H1 (cell line): ENCODE data around the gene MBD1. TPM values are rescaled to one million over a fixed set of nuclear protein-coding genes. Genes with fewer than 3 reads are reported as not detected.

ENCODE experiments used
- CTCF ChIA-PET: fragments of 300-600 bp; sonication (Branson Sonifier 250); formaldehyde crosslinking; loops from one replicate; lab custom pipeline; 2021; ENCODE audit not compliant: partially characterized antibody; lab: Charles Lee
- POLR2A ChIA-PET: fragments of 300-600 bp; sonication (Branson Sonifier 250); formaldehyde crosslinking; loops from one replicate; lab custom pipeline; 2021; ENCODE audit warnings: inconsistent platforms; ENCODE audit not compliant: partially characterized antibody; lab: Charles Lee
- DNase-seq, 2 experiments: peaks; one replicate each; pipeline versions ENCODE4 v3.0.0 to v3.0.0-alpha.2; 2010 to 2022; ENCODE audit warnings: low spot score in 2 of 2, low read depth in 1 of 2, mixed read lengths in 1 of 2
- FAIRE-seq: peaks from 2 replicates; lab custom pipeline; 2011; peaks lifted over from hg19 to GRCh38; lab: Jason Lieb, UNC
- H2AFZ ChIP-seq: 2 replicates; pipeline ENCODE4 v1.8.1; 2012; ENCODE audit warnings: low read length, inconsistent platforms
- H2AK5ac ChIP-seq: 2 replicates; pipeline ENCODE4 v1.6.1; 2013; ENCODE audit warnings: low read depth, low read length
- H2BK120ac ChIP-seq: replicated peaks from 2 replicates; pipeline ENCODE3; 2013; ENCODE audit warnings: low read depth, low read length, inconsistent platforms
- H2BK12ac ChIP-seq: 2 replicates; pipeline ENCODE4 v1.6.1; 2013; ENCODE audit warnings: low read depth, low read length
- H2BK15ac ChIP-seq: 2 replicates; pipeline ENCODE4 v1.6.1; 2013; ENCODE audit warnings: low read length
- H2BK20ac ChIP-seq: 2 replicates; pipeline ENCODE4 v1.6.1; 2013; ENCODE audit warnings: low read length
- H2BK5ac ChIP-seq: 2 replicates; pipeline ENCODE4 v1.6.1; 2013; ENCODE audit warnings: low read depth, low read length
- H3K14ac ChIP-seq: 2 replicates; pipeline ENCODE4 v1.6.1; 2013; ENCODE audit warnings: inconsistent platforms; ENCODE audit not compliant: insufficient read length
- H3K18ac ChIP-seq: 2 replicates; pipeline ENCODE4 v1.6.1; 2013; ENCODE audit warnings: low read length; ENCODE audit errors: extremely low read depth
- H3K23ac ChIP-seq: 2 replicates; pipeline ENCODE4 v1.6.1; 2013; ENCODE audit warnings: inconsistent platforms; ENCODE audit not compliant: insufficient read length
- H3K23me2 ChIP-seq: 2 replicates; pipeline ENCODE4 v1.6.1; 2013; ENCODE audit warnings: low read depth, low read length
- H3K27ac ChIP-seq: 2 replicates; pipeline ENCODE4 v1.6.1; 2011; ENCODE audit warnings: low read depth, low read length, inconsistent platforms
- H3K27me3 ChIP-seq, 4 experiments: replicated peaks in 1 of 4; 1 replicate in 1 of 4; 2 replicates in 3 of 4; pipeline versions ENCODE4 v1.6.1 to v1.8.1; 2011 to 2013; ENCODE audit warnings: low read length in 3 of 4, mild to moderate bottlenecking in 3 of 4, inconsistent platforms in 2 of 4, mixed read lengths in 2 of 4, moderate library complexity in 1 of 4; ENCODE audit not compliant: control insufficient read depth in 3 of 4, insufficient read depth in 3 of 4; ENCODE audit errors: extremely low read depth in 1 of 4
- H3K36me3 ChIP-seq, 4 experiments: 2 replicates each; pipeline versions ENCODE4 v1.6.1 to v1.8.1; 2011 to 2013; ENCODE audit warnings: mild to moderate bottlenecking in 4 of 4, low read length in 3 of 4, moderate library complexity in 2 of 4, control low read depth in 1 of 4, inconsistent platforms in 1 of 4; ENCODE audit not compliant: insufficient read depth in 4 of 4, control insufficient read depth in 2 of 4
- H3K4ac ChIP-seq: replicated peaks from 2 replicates; pipeline ENCODE3; 2013; ENCODE audit warnings: low read length, low read depth, mixed read lengths, inconsistent platforms; ENCODE audit not compliant: insufficient read length
- H3K4me1 ChIP-seq, 4 experiments: replicated peaks in 1 of 4; 1 replicate in 1 of 4; 2 replicates in 3 of 4; pipeline versions ENCODE4 v1.6.1 to v1.8.1; 2011 to 2013; ENCODE audit warnings: low read length in 3 of 4, inconsistent platforms in 2 of 4, mixed read lengths in 1 of 4; ENCODE audit not compliant: insufficient read depth in 4 of 4, control insufficient read depth in 3 of 4
- H3K4me2 ChIP-seq, 2 experiments: 2 replicates each; pipeline versions ENCODE4 v1.6.1 to v1.8.1; 2011 to 2013; ENCODE audit warnings: low read depth in 2 of 2, low read length in 2 of 2, control low read depth in 1 of 2, inconsistent platforms in 1 of 2, mild to moderate bottlenecking in 1 of 2; ENCODE audit not compliant: insufficient read depth in 1 of 2
- H3K4me3 ChIP-seq, 4 experiments: fragments of 200-600, 300-600 bp in 1 of 4; sonication (generic), shearing (Covaris generic), sonication (Bioruptor Twin) in 1 of 4; 2 replicates each; pipeline versions ENCODE4 v1.5.1 to v1.8.1; 2011 to 2016; ENCODE audit warnings: low read length in 4 of 4, low read depth in 3 of 4, control low read depth in 2 of 4, inconsistent platforms in 2 of 4, mild to moderate bottlenecking in 2 of 4, mixed read lengths in 1 of 4, moderate library complexity in 1 of 4; ENCODE audit not compliant: insufficient read depth in 2 of 4; ENCODE audit errors: extremely low read depth in 1 of 4
- H3K56ac ChIP-seq: replicated peaks from 2 replicates; pipeline ENCODE3; 2013; ENCODE audit warnings: low read depth, mild to moderate bottlenecking, mixed read lengths, low read length, inconsistent platforms; ENCODE audit not compliant: insufficient read length
- H3K79me1 ChIP-seq: 2 replicates; pipeline ENCODE4 v1.6.1; 2013; ENCODE audit warnings: low read depth, low read length, control low read depth
- H3K79me2 ChIP-seq, 2 experiments: 2 replicates each; pipeline versions ENCODE4 v1.6.1 to v1.8.1; 2012 to 2013; ENCODE audit warnings: low read length in 2 of 2, mild to moderate bottlenecking in 2 of 2, inconsistent platforms in 1 of 2; ENCODE audit not compliant: insufficient read depth in 2 of 2, control insufficient read depth in 1 of 2
- H3K9ac ChIP-seq, 4 experiments: replicated peaks in 1 of 4; 1 replicate in 1 of 4; 2 replicates in 3 of 4; pipeline versions ENCODE4 v1.6.1 to v1.8.1; 2011 to 2013; ENCODE audit warnings: low read depth in 3 of 4, low read length in 3 of 4, control low read depth in 2 of 4, mild to moderate bottlenecking in 2 of 4, moderate library complexity in 2 of 4, inconsistent platforms in 1 of 4; ENCODE audit errors: extremely low read depth in 1 of 4
- H3K9me3 ChIP-seq, 2 experiments: 2 replicates each; pipeline versions ENCODE4 v1.6.1 to v1.8.1; 2012 to 2013; ENCODE audit warnings: mild to moderate bottlenecking in 2 of 2, moderate library complexity in 2 of 2, control low read depth in 1 of 2, inconsistent platforms in 1 of 2, low read depth in 1 of 2, low read length in 1 of 2, mixed read lengths in 1 of 2; ENCODE audit not compliant: insufficient read depth in 2 of 2
- H4K20me1 ChIP-seq, 2 experiments: replicated peaks in 1 of 2; 2 replicates each; pipeline versions ENCODE3 to v1.8.1; 2011 to 2013; ENCODE audit warnings: inconsistent platforms in 2 of 2, low read length in 2 of 2, mild to moderate bottlenecking in 1 of 2; ENCODE audit not compliant: insufficient read depth in 2 of 2, control insufficient read depth in 1 of 2
- H4K5ac ChIP-seq: 2 replicates; pipeline ENCODE4 v1.6.1; 2013; ENCODE audit warnings: low read length, low read depth, mixed read lengths, inconsistent platforms; ENCODE audit not compliant: insufficient read length
- H4K8ac ChIP-seq: 2 replicates; pipeline ENCODE4 v1.8.0; 2013; ENCODE audit warnings: mild to moderate bottlenecking, moderate library complexity, low read length, inconsistent platforms; ENCODE audit not compliant: insufficient read depth; ENCODE audit errors: extremely low read depth
- H4K91ac ChIP-seq: replicated peaks from 2 replicates; pipeline ENCODE3; 2013; ENCODE audit warnings: low read length, mixed read lengths, inconsistent platforms; ENCODE audit not compliant: insufficient read length
- CEBPB ChIP-seq: IDR thresholded peaks from 2 replicates; pipeline ENCODE4 v1.6.1; 2012; ENCODE audit warnings: low read depth, low read length
- EP300 ChIP-seq, 2 experiments: IDR thresholded peaks; 1 replicate in 1 of 2; 2 replicates in 1 of 2; pipeline ENCODE4 v1.6.1; 2011 to 2012; ENCODE audit warnings: low read depth in 2 of 2, low read length in 2 of 2, mild to moderate bottlenecking in 2 of 2, borderline replicate concordance in 1 of 2, inconsistent platforms in 1 of 2, moderate library complexity in 1 of 2
- EZH2 ChIP-seq: fragments of 200-600 bp; sonication (generic); IDR thresholded peaks from 2 replicates; pipeline ENCODE4 v1.7.1; 2012; ENCODE audit warnings: low read depth, mild to moderate bottlenecking, moderate library complexity, low read length, inconsistent platforms; ENCODE audit not compliant: severe bottlenecking
- GTF2F1 ChIP-seq: IDR thresholded peaks from 2 replicates; pipeline ENCODE4 v1.6.1; 2012; ENCODE audit warnings: low read depth, low read length, improper control_type of control experiment, borderline replicate concordance
- JUN ChIP-seq: IDR thresholded peaks from 2 replicates; pipeline ENCODE4 v1.6.1; 2011; ENCODE audit warnings: low read depth, mild to moderate bottlenecking, improper control_type of control experiment, low read length
- KDM4A ChIP-seq: IDR thresholded peaks from one replicate; pipeline ENCODE4 v1.7.1; 2012; ENCODE audit warnings: low read depth, mild to moderate bottlenecking, moderate library complexity, low read length, inconsistent platforms; ENCODE audit not compliant: severe bottlenecking
- KDM5A ChIP-seq: fragments of 200-600 bp; IDR thresholded peaks from 2 replicates; pipeline ENCODE4 v1.7.1; 2012; ENCODE audit warnings: mild to moderate bottlenecking, low read length, inconsistent platforms, mixed read lengths
- RXRA ChIP-seq: IDR thresholded peaks from 2 replicates; pipeline ENCODE4 v1.6.1; 2011; ENCODE audit warnings: low read depth, mild to moderate bottlenecking, low read length, moderate library complexity; ENCODE audit not compliant: insufficient read depth
- SIN3A ChIP-seq, 2 experiments: IDR thresholded peaks in 1 of 2; conservative IDR thresholded peaks in 1 of 2; 2 replicates each; pipeline ENCODE4 v1.6.1; 2011 to 2012; ENCODE audit warnings: low read length in 2 of 2, improper control_type of control experiment in 1 of 2, low read depth in 1 of 2, mild to moderate bottlenecking in 1 of 2
- SIX5 ChIP-seq: IDR thresholded peaks from 2 replicates; pipeline ENCODE4 v1.6.1; 2011; ENCODE audit warnings: mild to moderate bottlenecking, low read depth, low read length
- TAF1 ChIP-seq: IDR thresholded peaks from 2 replicates; pipeline ENCODE4 v1.6.1; 2011; ENCODE audit warnings: mild to moderate bottlenecking, low read depth, low read length
- WGBS, 2 experiments: shearing (Covaris generic) in 1 of 2; methylation state at CpG; one replicate each; pipeline versions ENCODE4 v1.1.6 to v1.1.7; 2013 to 2015; ENCODE audit warnings: low lambda C conversion rate in 2 of 2, mixed read lengths in 2 of 2, inconsistent platforms in 1 of 2, low coverage in 1 of 2, missing lambda C conversion rate in 1 of 2; ENCODE audit not compliant: insufficient replicate concordance in 2 of 2, insufficient coverage in 1 of 2, insufficient read length in 1 of 2; ENCODE audit errors: extremely low coverage in 1 of 2, missing lambda C conversion rate in 1 of 2; 5-methylcytosine and 5-hydroxymethylcytosine counted together
- polyA plus RNA-seq, 7 experiments: library from polyadenylated mRNA; depleted of rRNA in 3 of 7; stranded (reverse) in 5 of 7; unstranded in 2 of 7; fragments of >200 nt in 5 of 7; fragments of 200-250 nt in 2 of 7; gene quantifications; 1 replicate in 5 of 7; 2 replicates in 1 of 7; 4 replicates in 1 of 7; pipeline versions ENCODE4 v1.2.1 to v1.2.3, GENCODE V29; 2011 to 2013; ENCODE audit warnings: missing spikeins in 2 of 7, mixed read lengths in 2 of 7
- total RNA-seq: library from RNA; stranded (reverse); fragmentation: NEBNext Ultra II Directional; extraction: Animal tissue kit (Norgen Biotek cat#: 25700); gene quantifications from 2 replicates; pipeline ENCODE4 v1.2.1, GENCODE V29; 2021
- TF ChIP-seq, protein P1 (sequence below): IDR thresholded peaks from 2 replicates; pipeline ENCODE4 v1.6.1; 2012; ENCODE audit warnings: low read length, inconsistent platforms

The MBD1 gene
- total and polyA plus RNA-seq, 2 of the 8 experiments (the other 6 are each of a cell fraction or from before 2014, with no cell fraction given): 32.2 to 41.6 TPM

DNA sequence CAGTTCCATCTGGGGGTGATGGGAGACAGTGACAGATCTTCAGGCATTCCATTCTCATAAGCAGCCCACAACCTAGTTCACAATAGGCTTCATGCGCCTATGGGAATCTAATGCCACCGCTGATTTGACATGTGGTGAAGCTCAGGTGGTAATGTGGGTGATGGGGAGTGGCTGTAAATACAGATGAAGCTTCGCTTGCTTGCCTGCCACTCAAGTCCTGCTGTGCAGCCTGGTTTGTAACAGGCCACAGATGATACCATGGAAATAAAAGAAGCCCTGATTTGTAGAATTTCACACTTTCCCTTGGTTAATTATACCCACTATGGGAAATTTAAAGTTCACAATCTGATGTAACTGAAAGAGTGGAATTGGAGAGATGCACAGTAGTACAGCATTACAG is 46.7 kb upstream of the MBD1 start:
- FAIRE-seq: no peak
- TF ChIP-seq RXRA: no peak
- TF ChIP-seq JUN: no peak
- TF ChIP-seq CEBPB: no peak
- TF ChIP-seq, protein P1, sequence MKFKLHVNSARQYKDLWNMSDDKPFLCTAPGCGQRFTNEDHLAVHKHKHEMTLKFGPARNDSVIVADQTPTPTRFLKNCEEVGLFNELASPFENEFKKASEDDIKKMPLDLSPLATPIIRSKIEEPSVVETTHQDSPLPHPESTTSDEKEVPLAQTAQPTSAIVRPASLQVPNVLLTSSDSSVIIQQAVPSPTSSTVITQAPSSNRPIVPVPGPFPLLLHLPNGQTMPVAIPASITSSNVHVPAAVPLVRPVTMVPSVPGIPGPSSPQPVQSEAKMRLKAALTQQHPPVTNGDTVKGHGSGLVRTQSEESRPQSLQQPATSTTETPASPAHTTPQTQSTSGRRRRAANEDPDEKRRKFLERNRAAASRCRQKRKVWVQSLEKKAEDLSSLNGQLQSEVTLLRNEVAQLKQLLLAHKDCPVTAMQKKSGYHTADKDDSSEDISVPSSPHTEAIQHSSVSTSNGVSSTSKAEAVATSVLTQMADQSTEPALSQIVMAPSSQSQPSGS: no peak
- no peak for TF ChIP-seq KDM4A
- TF ChIP-seq GTF2F1: no peak
- no peak for TF ChIP-seq EZH2
- TF ChIP-seq SIX5: no peak
- TF ChIP-seq SIN3A (conservative IDR thresholded peaks at IDR 0.05 in 1 of 2, IDR thresholded peaks at IDR 0.05 in 1 of 2; ENCODE audit: low read depth in 1 of 2, low read length in 2 of 2): no peak
- TF ChIP-seq EP300 (IDR thresholded peaks at IDR 0.05; ENCODE audit: borderline replicate concordance in 1 of 2, low read depth in 2 of 2, low read length in 2 of 2): no peak
- TF ChIP-seq KDM5A: no peak
- no peak for TF ChIP-seq TAF1

More for the DNA sequence above, 46.7 kb upstream of the MBD1 start:
- 83% methylated on average over 3 of the region's 3 CpGs; no CpG with 5 or more reads in 1 of the 2 experiments for WGBS, 2 experiments
- Histone ChIP-seq H3K56ac (no peak overlapping the region), H4K5ac (no peak overlapping the region), H2BK12ac (no peak overlapping the region), H2BK20ac (no peak overlapping the region), H3K4ac (no peak overlapping the region), H3K4me1 (no peaks in the 10 kb centered on the region), H2AFZ (no peak overlapping the region), H3K27me3 (no peaks in the 10 kb centered on the region; a peak in 1 of 7 replicates), H3K79me2 (no peaks in the 10 kb centered on the region), H3K14ac (no peak overlapping the region), H3K9ac (no peak overlapping the region), H4K20me1 (no peaks in the 10 kb centered on the region), H4K91ac (no peak overlapping the region), H2BK5ac (no peak overlapping the region), H2AK5ac (no peak overlapping the region), H3K23me2 (no peaks in the 10 kb centered on the region), H2BK15ac (no peak overlapping the region), H3K4me2 (no peak overlapping the region), H3K79me1 (no peaks in the 10 kb centered on the region), H2BK120ac (no peak overlapping the region), H4K8ac (no peak overlapping the region), H3K9me3 (no peaks in the 10 kb centered on the region), H3K27ac (no peak overlapping the region), H3K4me3 (no peak overlapping the region), H3K23ac (no peak overlapping the region), H3K18ac (no peak overlapping the region), H3K36me3 (no peaks in the 10 kb centered on the region)
- POLR2A ChIA-PET: no interaction called here
- CTCF ChIA-PET: interaction anchor here (1.7 kb wide), 1 partner anchor 12 kb away, joined by 6 read pairs; no protein-coding TSS in a partner anchor
- no peak for DNase-seq
